Fibroblast of peridontal ligament (primary cell): ENCODE results near the gene RALGPS1.

Experiments
- DNase-seq: peaks from one replicate; pipeline ENCODE4 v3.0.0-alpha.2; 2010; ENCODE audit errors: extremely low read depth

The RALGPS1 gene

GRCh38 chr9:127224178-127224882 lies 309.7 kb downstream of the RALGPS1 start:
- DNase-seq = peak; percentile 19

DNA sequence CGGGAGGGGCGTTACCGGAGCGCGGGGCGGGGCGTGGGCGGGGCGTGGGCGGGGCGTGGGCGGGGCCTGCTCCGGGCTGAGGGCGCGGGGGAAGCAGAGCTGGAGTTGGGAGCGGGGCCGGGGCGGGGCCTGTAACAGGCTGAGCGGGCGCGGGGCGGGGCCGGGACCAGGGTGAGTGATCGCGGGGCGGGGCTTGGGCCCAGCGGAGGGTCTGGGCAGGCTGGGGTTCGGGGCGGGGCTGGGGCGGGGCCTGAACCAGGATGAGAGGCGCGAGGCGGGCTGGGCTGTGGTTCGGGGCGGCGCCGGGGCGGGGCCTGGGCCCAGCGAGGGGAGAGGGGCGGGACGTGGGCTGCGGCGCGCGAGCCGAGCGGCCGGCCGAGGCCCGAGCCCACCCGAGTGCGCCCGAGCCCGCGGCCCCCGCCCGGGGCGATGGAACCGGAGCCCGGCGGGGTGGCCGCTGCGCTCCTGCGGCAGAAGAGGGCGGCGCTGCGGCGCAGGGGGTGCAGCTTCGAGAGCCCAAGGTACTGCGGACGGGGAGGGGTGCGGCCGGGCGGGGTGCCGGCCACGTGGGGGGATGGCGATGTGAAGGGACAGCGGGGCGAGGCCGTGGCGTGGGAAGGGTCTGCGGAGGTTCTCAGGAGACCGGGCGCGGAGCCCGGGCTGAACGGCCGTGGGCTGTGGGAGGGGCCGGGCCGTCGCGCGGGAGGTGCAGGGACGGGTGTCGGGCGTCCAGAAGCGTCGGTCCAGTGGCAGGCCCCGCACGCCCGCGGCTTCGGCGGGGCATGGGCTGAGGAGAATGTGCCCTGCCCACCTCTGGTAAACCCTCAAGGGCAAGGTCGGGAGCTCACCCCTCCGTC lies 310.5 kb downstream of the RALGPS1 start:
- peak; percentile 69 for DNase-seq

DNA sequence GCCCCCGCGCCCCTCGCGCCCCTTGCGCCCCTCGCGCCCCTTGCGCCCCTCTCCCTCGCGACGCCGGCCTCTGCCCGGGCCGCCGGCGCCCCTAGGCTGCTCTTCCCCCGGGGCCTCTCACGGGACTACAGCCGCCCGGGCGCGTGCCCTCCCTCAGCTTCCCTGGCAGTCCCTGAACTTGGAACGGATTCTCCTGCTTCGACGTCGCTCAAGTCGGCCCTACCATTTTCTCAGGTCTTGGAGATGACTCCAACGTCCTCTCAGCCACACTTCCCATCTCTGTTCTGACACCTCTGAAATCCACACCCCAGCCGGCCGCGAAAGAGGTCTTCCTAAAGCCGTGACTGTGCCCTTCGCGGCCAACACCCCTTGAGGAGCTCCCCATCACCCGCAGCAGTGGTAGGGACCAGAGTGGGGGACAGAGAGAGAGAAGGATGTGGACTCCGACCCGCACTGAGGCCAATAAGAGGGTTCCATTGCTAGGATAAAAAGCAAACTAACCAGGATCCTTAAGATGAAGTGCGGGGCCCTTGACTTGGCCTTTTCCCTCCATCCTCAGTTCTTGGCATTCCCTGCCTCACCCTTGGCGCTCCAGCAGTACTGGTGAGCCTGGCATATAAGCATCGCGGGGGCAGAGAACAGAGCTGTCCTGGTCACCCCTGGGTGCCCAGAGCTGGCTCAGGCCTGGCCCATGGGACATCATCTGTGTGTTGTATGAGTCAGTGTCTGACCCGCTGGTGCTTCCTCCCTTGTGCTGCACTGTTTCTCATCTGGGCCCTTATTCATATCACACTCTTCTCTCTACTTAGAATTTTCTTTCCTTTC lies 311.4 kb downstream of the RALGPS1 start:
- DNase-seq = no peak

DNA sequence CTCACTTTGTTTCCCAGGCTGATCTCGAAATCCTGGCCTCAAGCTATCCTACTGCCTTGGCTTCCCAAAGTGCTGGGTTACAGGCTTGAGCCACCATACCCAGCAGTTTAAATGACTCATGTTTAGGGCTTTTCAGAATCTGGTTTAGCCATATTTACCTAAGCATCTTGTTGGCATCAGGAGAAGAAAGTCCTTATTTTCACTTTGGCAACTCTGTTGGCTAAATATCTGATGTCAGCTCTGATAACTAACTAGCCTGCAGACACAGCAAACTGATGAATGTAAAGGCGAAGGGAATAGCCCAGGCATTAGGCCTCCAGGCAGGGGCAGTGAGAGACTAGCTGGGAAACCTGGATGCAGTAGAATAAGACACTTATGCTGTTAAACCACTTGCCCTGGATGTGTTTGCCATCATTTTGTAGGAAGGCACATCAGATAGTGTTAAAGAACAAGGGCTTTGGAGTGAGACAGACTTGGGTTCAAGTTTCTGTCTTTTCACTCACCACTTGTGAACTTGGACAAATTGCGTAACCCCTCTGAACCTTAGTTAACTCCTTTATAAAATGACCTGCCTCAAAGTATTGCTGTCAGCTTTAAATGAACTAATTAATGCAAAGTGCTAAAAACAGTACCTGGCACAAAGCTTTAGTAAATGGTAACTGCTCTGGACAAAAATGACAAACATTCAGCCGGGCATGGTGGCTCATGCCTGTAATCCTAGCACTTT lies 315.3 kb downstream of the RALGPS1 start:
- DNase-seq = no peak

GRCh38 chr9:127231666-127232065 lies 317.1 kb downstream of the RALGPS1 start:
- no peak for DNase-seq

DNA sequence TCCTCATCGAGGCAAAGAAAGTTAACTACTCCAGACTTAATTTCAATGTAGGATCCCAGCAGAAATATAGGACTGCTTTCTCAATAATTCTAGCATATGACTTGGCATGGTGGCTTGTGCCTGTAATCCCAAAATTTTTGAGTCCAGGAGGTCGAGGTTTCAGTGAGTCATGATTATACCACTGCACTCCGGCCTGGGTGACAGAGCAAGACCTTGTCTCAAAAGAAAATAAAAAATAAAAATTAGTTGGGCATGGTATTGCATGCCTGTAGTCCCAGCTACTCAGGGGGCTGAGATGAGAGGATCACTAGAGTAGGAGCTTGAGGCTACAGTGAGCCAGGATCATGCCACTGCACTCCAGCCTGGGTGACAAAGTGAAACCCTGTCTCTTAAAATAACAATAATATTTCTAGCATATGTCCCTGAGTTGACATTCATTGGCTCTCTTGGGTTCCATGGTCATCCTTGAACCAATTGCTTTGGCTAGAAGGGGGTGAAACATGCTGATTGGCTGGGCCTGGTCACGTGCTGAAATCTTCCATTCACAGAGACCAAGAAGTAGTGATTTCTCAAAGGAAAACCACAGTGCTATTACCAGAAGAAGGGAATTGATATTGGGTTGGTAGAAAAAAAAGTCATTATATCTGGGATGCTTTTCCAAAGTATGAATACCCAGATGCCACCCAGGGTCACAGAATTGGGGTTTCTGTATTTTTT lies 318.4 kb downstream of the RALGPS1 start:
- no peak for DNase-seq

DNA sequence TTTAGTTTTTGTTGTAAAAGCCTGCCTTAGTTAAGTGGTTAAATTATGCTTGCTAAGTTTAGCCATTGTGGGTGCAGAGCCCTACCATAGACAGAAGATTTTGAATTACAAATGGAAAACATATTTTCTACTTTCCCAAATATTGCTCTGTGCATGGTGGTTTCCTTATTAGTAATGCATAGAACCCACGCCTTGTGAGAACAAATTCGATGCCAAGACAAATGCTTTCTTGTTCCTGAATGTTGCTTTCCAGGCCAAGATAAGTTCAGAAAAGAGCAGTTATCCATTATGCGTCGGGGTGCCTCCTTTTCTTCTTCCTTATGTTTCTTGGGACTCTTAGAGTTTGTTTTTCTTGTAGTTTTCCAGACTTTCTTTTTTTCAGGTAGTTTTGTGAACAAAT lies 319.0 kb downstream of the RALGPS1 start:
- DNase-seq = no peak

GRCh38 chr9:127233989-127234388 lies 319.4 kb downstream of the RALGPS1 start:
- DNase-seq = no peak

DNA sequence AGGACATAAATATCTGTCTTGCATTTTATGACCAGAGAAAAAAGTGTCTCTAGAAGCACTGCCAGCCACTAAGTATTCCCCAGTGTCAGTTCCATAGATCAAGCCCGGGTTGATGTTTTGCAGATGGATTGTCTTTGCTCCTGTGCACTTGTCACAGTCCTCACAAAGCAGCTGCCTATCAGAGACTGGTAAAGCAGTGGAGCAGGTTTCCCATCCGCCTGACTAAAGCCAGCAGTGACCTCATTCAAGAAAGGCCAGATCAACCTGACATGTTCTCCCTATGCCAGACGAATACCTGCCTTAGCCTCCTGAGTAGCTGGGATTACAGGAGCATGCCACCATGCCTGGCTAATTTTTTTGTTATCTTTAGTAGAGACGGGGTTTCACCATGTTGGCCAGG lies 323.2 kb downstream of the RALGPS1 start:
- no peak for DNase-seq

DNA sequence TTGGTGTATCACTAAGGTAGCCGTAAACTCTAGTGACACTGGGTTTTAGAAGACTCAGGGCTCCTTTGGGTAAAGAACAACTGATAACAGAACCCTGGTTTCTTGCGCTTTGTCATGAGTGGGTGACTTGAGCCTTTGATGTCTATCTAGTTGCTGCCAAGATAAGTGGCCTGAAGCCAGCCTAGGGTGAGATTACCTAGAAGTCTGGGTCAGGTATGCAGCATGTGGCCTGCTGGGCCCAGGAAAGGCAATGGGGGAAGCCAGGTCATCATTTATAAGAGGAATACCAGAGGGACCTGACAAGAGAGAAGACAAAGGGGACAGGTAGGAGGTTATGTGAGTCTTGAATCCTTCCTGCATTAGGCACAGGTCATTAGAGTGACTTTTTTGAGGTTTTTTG lies 326.8 kb downstream of the RALGPS1 start:
- no peak for DNase-seq

GRCh38 chr9:127244609-127245601 lies 330.3 kb downstream of the RALGPS1 start:
- DNase-seq = peak; percentile 89

GRCh38 chr9:127245637-127246164 lies 331.1 kb downstream of the RALGPS1 start:
- DNase-seq = no peak

DNA sequence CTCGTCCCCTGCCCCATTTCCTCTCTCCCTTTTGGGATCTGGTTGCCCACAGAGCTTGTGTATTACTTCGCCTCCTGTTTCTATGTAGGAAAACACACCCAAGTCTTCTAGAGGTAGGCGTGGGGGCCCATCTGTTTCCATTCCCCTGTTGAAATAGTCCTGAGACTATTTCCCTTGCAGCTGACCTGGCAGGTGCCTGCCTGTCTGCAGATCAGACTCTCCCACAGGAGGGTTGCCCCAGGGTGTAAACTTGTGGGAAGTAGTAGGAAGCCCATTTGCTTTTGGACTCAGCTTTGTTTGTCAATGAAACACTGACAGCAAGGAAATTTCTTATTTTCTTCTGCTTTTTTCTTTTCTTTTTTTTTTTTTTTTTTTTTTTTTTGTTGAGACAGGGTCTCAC lies 333.7 kb downstream of the RALGPS1 start:
- no peak for DNase-seq

DNA sequence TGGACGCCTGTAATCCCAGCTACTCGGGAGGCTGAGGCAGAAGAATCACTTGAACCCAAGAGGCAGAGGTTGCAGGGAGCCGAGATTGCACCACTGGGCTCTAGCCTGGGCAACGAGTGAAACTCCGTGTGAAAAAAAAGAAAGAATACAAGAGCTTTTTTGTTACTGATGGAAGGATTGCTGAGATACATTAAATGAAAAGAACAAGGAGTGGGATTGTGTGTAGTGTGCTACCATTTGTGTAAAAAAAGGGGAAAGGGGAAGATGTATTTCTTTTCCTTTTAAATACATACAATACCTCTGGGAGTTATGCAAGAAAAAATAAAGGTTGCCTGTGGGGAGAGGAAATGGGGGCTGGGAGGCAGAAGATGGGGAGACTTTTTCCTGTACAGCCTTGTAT lies 335.3 kb downstream of the RALGPS1 start:
- DNase-seq = no peak

DNA sequence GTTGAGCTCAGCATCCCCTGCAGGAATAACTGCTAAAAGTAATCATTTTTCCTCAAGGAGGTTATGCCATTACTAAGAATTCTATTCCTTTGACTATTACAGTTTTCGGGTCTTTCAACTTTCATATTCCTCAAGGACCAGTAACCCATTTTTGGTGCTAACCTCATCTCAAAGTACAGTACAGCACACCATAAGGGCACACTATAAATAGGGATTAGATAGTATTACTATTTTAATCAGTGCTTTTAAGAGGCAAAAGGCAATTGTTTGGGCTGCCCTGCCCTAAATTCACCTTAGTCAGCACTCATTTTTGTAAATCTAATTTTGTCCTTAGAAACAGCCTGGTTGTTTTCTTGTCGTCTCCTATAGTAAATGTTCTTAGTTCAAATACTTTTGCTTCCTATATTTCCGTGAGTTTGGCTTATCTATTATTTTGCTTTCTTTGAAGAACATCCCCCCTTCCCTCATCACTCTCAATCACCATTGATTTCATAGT lies 336.4 kb downstream of the RALGPS1 start:
- no peak for DNase-seq

- DNase-seq = no peak
Observed at GRCh38 chr9:127252410-127253318, 338.1 kb downstream of the RALGPS1 start.

DNA sequence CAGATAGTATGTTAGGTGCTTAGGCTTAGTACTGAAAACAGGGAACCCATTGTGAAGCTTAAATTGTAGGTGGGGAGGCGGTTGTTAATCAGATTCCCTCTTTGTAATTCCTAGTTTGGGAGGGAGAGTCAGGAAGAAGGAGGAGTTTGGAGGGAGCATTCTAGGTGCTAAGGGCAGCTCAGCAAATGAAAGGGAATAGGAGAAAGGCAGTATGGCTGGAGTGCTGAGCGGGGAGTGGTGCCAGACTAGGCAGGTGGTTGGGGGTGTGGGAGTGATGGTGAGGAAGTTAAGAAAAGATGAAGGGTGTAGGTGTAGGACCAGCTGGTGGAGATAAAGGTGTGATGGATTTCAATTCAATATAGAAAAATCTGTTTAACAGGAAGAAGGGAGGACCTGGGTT lies 338.9 kb downstream of the RALGPS1 start:
- no peak for DNase-seq

- DNase-seq = no peak
Observed at GRCh38 chr9:127255692-127256091, 341.1 kb downstream of the RALGPS1 start.
